WI38 (cell line): ENCODE measurements around the gene SAMD8.
"Not testable (repeated sequence)": the region's sequence is repeated elsewhere in the genome, so short reads cannot be mapped to it uniquely, and the experiment has no call there.

Experiments
- H3K4me3 ChIP-seq: 2 replicates; pipeline ENCODE4 v1.5.1; 2011; ENCODE audit warnings: low read depth, mild to moderate bottlenecking, control low read depth, low read length
- TF ChIP-seq, protein P1 (sequence below): IDR thresholded peaks from 2 replicates; pipeline ENCODE4 v1.5.1; 2012; ENCODE audit warnings: low read depth, mild to moderate bottlenecking, control low read depth, low read length

Gene SAMD8

DNA sequence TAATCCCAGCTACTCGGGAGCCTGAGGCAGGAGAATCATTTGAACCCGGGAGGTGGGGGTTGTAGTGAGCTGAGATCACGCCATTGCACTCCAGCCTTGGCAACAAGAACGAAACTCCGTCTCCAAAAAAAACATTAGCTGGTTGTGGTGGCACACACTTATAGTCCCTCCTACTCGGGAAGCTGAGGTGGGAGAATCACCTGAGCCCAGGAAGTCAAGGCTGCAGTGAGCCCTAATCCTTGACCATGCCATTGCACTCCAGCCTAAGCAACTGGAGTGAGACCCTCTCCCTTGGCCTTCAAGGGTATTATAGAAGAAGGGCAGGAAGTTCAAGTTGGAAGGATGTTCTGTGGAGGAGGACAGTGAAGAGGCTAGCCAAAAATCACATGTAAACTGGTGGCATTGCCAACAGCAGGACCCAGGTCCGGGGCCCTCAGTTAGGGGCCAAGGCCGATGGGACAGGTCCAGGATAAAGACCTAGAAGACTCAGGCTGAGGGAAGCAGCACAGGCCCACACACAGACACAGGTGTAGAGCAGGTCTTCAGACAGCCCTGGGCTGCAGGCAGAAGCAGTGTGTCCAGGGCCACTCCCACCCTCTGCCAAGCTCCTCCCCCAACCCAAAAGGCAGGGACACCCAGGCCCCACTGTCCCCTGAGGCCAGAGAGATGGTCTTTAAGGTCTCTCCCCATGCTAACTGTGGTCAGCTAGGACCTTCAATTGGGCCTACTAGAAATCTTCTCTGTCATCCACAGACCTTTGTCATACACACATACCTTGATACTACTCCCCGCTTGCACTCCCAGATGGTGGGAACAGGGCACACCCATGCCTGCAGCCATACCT lies 8.4 kb upstream of the SAMD8 start:
- no peak overlapping the region for H3K4me3 ChIP-seq
- TF ChIP-seq, protein P1, sequence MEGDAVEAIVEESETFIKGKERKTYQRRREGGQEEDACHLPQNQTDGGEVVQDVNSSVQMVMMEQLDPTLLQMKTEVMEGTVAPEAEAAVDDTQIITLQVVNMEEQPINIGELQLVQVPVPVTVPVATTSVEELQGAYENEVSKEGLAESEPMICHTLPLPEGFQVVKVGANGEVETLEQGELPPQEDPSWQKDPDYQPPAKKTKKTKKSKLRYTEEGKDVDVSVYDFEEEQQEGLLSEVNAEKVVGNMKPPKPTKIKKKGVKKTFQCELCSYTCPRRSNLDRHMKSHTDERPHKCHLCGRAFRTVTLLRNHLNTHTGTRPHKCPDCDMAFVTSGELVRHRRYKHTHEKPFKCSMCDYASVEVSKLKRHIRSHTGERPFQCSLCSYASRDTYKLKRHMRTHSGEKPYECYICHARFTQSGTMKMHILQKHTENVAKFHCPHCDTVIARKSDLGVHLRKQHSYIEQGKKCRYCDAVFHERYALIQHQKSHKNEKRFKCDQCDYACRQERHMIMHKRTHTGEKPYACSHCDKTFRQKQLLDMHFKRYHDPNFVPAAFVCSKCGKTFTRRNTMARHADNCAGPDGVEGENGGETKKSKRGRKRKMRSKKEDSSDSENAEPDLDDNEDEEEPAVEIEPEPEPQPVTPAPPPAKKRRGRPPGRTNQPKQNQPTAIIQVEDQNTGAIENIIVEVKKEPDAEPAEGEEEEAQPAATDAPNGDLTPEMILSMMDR: no peak

DNA sequence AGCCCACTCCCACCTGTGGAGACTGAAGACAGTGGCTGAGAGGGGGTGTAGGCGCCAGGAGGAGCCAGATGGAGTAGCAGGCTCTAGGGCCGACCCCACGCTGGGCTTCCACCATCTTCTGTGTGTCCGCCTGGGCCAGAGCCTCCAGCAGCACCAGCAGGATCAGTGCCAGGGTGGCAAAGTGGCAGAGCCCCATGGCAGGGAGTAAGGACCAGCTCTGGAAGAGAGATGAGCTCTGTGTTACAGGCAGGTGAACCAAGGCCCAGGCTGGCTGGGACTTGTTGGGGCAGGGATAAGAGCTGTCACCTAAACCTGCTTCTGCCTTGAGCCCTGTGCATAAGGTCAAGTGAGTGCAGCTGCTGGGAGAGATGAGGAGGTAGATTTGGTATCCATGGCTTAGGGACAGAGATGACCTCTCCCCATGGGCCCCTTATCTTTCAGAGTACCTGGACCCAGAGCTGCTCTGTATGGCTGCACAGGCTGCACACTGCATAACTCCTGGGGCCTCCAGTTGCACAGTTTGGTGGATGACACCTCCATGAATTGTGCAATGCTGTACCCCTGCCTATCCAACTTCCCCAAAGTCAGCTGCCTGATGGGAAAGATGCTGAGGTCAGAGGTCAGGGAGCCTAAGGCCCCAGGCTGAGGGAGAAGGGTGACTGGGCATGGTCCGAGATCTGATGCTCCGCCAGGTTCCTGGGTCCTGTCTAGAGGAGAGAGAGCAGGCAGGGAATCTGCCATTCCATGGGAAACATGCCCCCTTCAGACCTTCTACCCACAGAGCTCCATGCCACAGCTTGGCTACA lies 7.4 kb upstream of the SAMD8 start:
- H3K4me3 ChIP-seq: no peak overlapping the region
- TF ChIP-seq, protein P1: no peak

DNA sequence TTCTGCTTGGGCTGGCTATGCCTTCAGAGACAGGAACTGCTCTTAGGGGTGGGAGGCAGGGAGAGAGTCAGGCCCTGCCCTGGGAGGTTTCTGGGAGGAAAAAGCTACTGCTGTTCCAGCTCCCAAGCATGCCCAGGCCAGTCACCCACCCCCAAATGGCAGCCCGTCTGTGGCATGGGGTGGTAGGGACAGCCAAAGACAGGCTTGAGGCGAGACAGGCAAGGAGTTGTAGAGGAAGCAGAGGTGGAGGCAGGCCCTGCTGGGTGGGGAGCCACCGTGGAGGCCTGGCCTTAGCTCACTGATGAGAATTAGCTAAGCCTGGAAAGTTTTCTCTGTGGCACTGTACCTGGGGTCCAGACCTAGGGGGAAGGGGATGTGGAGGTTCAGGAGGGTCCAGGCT lies 6.6 kb upstream of the SAMD8 start:
- TF ChIP-seq, protein P1: no peak
- H3K4me3 ChIP-seq: no peak overlapping the region

DNA sequence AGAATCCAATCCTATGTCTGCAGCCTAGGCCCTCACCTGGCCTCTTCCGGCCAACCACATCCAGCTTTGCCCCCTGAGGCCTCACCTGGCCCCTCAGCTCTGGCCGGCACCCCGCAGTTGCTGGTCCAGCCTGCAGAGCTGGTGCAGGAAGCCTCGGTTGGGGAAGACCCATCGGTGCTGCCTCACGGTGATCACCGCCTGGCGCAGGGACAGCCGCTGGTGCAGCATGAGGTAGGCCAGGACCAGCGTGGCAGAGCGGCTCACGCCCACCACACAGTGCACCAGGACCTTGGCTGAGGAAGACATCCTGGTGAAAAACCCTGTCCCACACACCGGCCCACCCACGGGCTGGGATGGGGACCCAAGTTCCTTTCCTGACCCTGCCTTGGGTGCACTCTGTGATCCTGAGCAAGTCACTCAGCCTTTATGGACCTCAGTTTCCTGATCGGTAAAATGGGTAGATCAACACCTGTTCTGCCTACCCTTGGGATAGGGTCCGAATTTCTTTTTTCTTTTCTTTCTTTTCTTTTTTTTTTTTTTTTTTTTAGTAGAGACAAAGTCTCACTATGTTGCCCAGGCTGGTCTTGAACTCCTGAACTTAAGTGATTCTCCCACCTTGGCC lies 5.8 kb upstream of the SAMD8 start:
- TF ChIP-seq, protein P1: no peak
- H3K4me3 ChIP-seq: no peak overlapping the region

DNA sequence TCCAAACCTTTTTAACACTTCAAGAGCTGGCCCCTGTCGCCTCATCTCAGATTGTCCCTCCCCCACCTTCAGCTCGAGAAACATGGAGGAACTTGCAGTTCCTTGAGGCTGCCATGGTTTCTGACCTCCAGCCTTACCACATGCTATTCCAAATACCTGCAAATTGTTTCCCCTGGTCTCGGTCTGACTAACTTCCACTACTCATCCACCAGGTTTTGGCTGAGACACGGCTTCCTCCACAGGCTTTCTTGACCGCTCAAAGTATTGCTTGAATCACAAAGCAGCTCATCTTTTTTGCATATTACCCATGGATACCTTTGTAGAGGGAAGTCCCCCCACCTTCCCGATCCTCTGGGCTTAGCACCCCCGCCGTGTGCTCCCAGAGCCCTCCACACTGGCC lies 5.2 kb upstream of the SAMD8 start:
- TF ChIP-seq, protein P1: no peak
- H3K4me3 ChIP-seq: no peak overlapping the region

DNA sequence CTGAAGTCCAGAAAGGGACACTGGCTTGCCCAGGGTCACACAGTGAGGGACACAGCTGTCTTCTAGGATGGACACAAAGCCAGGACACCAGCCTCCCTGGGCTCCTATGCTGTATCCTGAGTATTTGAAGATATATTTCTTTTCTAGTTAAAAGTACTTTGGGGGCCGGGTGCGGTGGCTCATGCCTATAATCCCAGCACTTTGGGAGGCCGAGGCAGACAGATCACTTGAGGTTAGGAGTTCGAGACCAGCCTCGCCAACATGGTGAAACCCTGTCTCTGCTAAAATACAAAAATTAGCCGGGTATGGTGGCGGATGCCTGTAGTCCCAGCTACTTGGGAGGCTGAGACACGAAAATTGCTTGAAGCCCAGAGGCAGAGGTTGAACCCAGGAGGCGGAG lies 4.6 kb upstream of the SAMD8 start:
- not testable (repeated sequence) for H3K4me3 ChIP-seq

DNA sequence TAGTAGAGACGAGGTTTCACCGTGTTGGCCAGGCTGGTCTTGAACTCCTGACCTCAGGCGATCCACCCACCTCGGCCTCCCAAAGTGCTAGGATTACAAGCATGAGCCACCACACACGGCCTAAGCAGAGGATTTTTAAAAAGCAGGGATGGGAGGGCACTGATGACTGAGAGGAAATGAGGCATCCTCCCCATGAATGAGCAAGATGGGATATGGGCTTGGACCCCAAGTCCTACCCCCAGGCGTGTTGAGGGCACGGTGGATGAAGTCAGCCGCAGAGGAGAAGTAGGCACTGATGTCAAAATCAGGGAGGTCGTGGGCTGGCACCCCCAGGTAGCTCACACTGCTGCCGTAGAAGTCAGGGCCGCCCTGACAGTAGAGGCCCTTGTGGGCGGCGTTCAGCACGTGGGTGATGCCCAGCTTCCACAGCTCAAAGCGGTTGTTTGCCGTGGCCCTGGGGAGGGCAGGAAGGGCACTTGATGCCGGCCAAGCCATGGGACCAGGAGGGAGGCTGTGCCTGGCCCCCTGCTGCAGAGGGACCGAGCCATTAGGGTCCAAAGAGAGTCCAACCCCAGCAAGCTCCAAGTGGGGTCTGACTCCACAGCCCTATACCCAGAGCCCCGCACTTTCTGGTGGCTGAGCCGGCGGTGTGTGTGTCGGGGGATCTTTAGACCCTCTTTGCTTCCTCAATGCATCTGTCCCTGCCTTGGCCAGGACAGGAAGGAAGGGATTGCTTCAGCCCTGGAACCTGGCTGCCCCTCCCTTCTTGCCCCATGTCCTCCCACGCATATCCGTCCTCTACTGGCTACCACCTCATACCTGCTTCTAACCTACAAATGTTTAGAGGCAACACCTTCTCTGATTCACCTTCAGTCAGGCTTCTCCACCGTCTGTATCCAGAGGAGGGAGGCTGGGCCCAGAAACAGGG lies 3.4 kb upstream of the SAMD8 start:
- H3K4me3 ChIP-seq: no peak overlapping the region
- TF ChIP-seq, protein P1: no peak
